MM.1S (cell line): Measurements from ENCODE around the gene NUAK1.

ENCODE experiments used
- DNase-seq: peaks from one replicate; pipeline ENCODE4 v3.0.0-alpha.2; 2015
- H2AFZ ChIP-seq: fragments of 300-600 bp; sonication (generic); 2 replicates; pipeline ENCODE4 v1.6.0; 2016; ENCODE audit warnings: antibody characterized with exemption, low read length
- H3F3A ChIP-seq: fragments of 300-600 bp; sonication (generic); 2 replicates; pipeline ENCODE4 v1.6.1; 2016; ENCODE audit warnings: mild to moderate bottlenecking, antibody characterized with exemption, low read length, moderate library complexity, mixed read lengths; ENCODE audit not compliant: insufficient read depth
- H3K27ac ChIP-seq: fragments of 300-600 bp; sonication (generic); 2 replicates; pipeline ENCODE4 v1.5.1; 2016; ENCODE audit warnings: mild to moderate bottlenecking, low read length
- H3K27me3 ChIP-seq: fragments of 300-600 bp; sonication (generic); replicated peaks from 2 replicates; pipeline ENCODE4 v1.6.0; 2016; ENCODE audit warnings: low read length; ENCODE audit not compliant: insufficient read depth
- H3K36me3 ChIP-seq: fragments of 300-600 bp; sonication (generic); replicated peaks from 2 replicates; pipeline ENCODE4 v1.6.1; 2016; ENCODE audit warnings: mild to moderate bottlenecking, low read length, mixed read lengths; ENCODE audit not compliant: insufficient read depth
- H3K4me1 ChIP-seq: fragments of 300-600 bp; sonication (generic); 2 replicates; pipeline ENCODE4 v1.6.1; 2016; ENCODE audit warnings: low read length, mixed read lengths
- H3K4me2 ChIP-seq: fragments of 300-600 bp; sonication (generic); 2 replicates; pipeline ENCODE4 v1.6.0; 2016; ENCODE audit warnings: low read depth, low read length
- H3K4me3 ChIP-seq: fragments of 300-600 bp; sonication (generic); 2 replicates; pipeline ENCODE4 v1.5.1; 2016; ENCODE audit warnings: low read length, mixed read lengths
- H3K79me2 ChIP-seq: fragments of 300-600 bp; sonication (generic); 2 replicates; pipeline ENCODE4 v1.6.1; 2016; ENCODE audit warnings: mixed run types, low read length, mixed read lengths
- H3K9ac ChIP-seq: fragments of 300-600 bp; sonication (generic); 2 replicates; pipeline ENCODE4 v1.6.1; 2016; ENCODE audit warnings: low read length, mixed read lengths
- H3K9me2 ChIP-seq: fragments of 300-600 bp; sonication (generic); replicated peaks from 2 replicates; pipeline ENCODE4 v1.6.1; 2016; ENCODE audit warnings: mild to moderate bottlenecking, low read length, mixed read lengths; ENCODE audit not compliant: insufficient read depth
- H3K9me3 ChIP-seq: fragments of 300-600 bp; sonication (generic); replicated peaks from 2 replicates; pipeline ENCODE4 v1.6.1; 2016; ENCODE audit warnings: mild to moderate bottlenecking, low read length, mixed read lengths; ENCODE audit not compliant: insufficient read depth
- H4K20me1 ChIP-seq: fragments of 300-600 bp; sonication (generic); 2 replicates; pipeline ENCODE4 v1.6.1; 2016; ENCODE audit warnings: mild to moderate bottlenecking, low read length, moderate library complexity, mixed read lengths; ENCODE audit not compliant: insufficient read depth
- CTCF ChIP-seq: fragments of 300-600 bp; sonication (generic); IDR thresholded peaks from 2 replicates; pipeline ENCODE4 v1.5.1; 2016; ENCODE audit warnings: antibody characterized with exemption, low read length, mixed read lengths
- EZH2 ChIP-seq: fragments of 300-600 bp; sonication (generic); optimal IDR thresholded peaks from 2 replicates; pipeline ENCODE3; 2017; ENCODE audit warnings: low read depth, mild to moderate bottlenecking, antibody characterized with exemption, low read length, mixed read lengths
- EZH2phosphoT487 ChIP-seq: fragments of 300-600 bp; sonication (generic); IDR thresholded peaks from 2 replicates; pipeline ENCODE4 v1.6.1; 2018; ENCODE audit warnings: antibody characterized with exemption, low read length

The NUAK1 gene

DNA sequence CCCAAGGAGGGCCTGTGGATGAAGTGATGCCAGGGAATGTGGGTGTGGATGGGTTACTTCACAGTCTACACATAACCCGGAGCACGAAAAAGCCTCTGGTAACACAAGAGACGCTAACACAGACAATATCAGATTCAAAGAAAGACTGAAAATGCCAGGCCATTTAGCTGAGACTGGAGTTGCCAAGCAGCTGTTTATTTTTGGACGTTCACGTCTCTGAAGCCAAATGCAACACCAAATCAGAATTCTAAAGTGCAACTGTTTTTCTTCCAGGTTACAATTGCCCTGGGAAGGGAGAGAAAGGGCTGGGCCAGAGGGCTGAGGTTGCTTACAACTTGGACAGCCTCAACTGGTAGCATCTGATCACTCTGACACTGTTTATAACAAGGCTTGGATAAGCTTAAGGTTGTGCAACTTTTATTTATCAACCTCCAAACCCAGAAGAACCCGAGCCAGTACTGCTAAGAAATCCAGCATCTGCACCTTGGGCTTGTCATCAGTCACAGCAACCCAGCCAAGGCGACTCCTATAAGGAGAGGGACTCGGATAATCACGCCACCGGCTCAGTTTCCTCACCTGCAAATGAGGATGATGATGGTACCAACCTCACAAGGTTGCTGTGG lies 24.8 kb downstream of the NUAK1 start:
- H3K4me3 ChIP-seq, result peak overlapping the region; percentile 19; the same call in 1 of the 2 replicates
- peak overlapping the region; percentile 72 for H3K4me2 ChIP-seq
- H3K9me2 ChIP-seq, result no peaks in the 10 kb centered on the region
- H4K20me1 ChIP-seq, result peaks cover 33% of the 10 kb centered on the region
- H2AFZ ChIP-seq, result 0 out of 2 replicates have a peak overlapping the region, but pooled peaks have one; percentile 10
- no peak for DNase-seq
- H3F3A ChIP-seq, result peaks cover 26% of the 10 kb centered on the region
- H3K9ac ChIP-seq, result peak overlapping the region; percentile 45; the same call in 1 of the 2 replicates
- peaks cover 100% of the 10 kb centered on the region for H3K79me2 ChIP-seq
- no peaks in the 10 kb centered on the region for H3K36me3 ChIP-seq
- TF ChIP-seq EZH2, result no peak
- no peak for TF ChIP-seq EZH2phosphoT487
- TF ChIP-seq CTCF, result no peak
- peaks cover 57% of the 10 kb centered on the region for H3K4me1 ChIP-seq
- H3K27ac ChIP-seq, result peak overlapping the region; percentile 77; the same call in 1 of the 2 replicates
- H3K27me3 ChIP-seq, result no peaks in the 10 kb centered on the region
- H3K9me3 ChIP-seq, result no peaks in the 10 kb centered on the region

DNA sequence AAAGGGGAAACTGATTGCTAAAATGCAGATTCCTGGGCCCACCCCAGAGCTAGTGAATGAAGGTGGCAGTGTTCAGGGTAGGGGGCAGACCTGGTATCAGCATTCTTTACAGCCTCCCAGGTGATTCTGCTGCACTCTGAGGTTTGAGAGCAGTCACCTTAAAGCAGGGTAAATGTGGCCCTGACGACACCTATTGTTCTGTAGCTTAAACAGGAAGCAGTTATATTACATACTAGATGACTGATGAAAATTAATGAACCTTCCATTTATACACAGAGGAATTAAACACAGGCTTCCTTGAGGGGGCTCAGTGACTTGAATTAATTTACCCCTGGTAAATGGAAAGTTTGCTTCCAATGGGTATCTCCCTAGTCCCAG lies 25.3 kb downstream of the NUAK1 start:
- peak overlapping the region; percentile 72 for H3K4me2 ChIP-seq
- peak overlapping the region; percentile 21; the same call in 1 of the 2 replicates for H3K4me3 ChIP-seq
- H3K27me3 ChIP-seq, result no peaks in the 10 kb centered on the region
- H3K79me2 ChIP-seq, result peaks cover 100% of the 10 kb centered on the region
- peak overlapping the region; percentile 45; the same call in 1 of the 2 replicates for H3K9ac ChIP-seq
- H3K36me3 ChIP-seq, result no peaks in the 10 kb centered on the region
- no peaks in the 10 kb centered on the region for H3K9me2 ChIP-seq
- H3K9me3 ChIP-seq, result no peaks in the 10 kb centered on the region
- peak; percentile 68 for DNase-seq
- H3K4me1 ChIP-seq, result peaks cover 57% of the 10 kb centered on the region
- no peak for TF ChIP-seq EZH2phosphoT487
- TF ChIP-seq CTCF, result no peak
- no peak for TF ChIP-seq EZH2
- peak overlapping the region; percentile 21; the same call in 1 of the 2 replicates for H2AFZ ChIP-seq
- peak overlapping the region; percentile 77; the same call in 1 of the 2 replicates for H3K27ac ChIP-seq
- H3F3A ChIP-seq, result peaks cover 26% of the 10 kb centered on the region
- H4K20me1 ChIP-seq, result peaks cover 30% of the 10 kb centered on the region

- no peaks in the 10 kb centered on the region for H3K9me2 ChIP-seq
- DNase-seq, result peak; percentile 72
- peak overlapping the region; percentile 77; the same call in 1 of the 2 replicates for H3K27ac ChIP-seq
- TF ChIP-seq EZH2 (no peak), CTCF (no peak), EZH2phosphoT487 (no peak)
- peak overlapping the region; percentile 72 for H3K4me2 ChIP-seq
- H3K9me3 ChIP-seq, result no peaks in the 10 kb centered on the region
- H3K79me2 ChIP-seq, result peaks cover 100% of the 10 kb centered on the region
- peak overlapping the region; percentile 21; the same call in 1 of the 2 replicates for H2AFZ ChIP-seq
- peak overlapping the region; percentile 21; the same call in 1 of the 2 replicates for H3K4me3 ChIP-seq
- no peaks in the 10 kb centered on the region for H3K27me3 ChIP-seq
- H3K9ac ChIP-seq, result peak overlapping the region; percentile 45; the same call in 1 of the 2 replicates
- no peaks in the 10 kb centered on the region for H3K36me3 ChIP-seq
- peaks cover 57% of the 10 kb centered on the region for H3K4me1 ChIP-seq
- H4K20me1 ChIP-seq, result peaks cover 27% of the 10 kb centered on the region
- H3F3A ChIP-seq, result peaks cover 26% of the 10 kb centered on the region
These were observed 25.7 kb downstream of the NUAK1 start for GRCh38 chr12:106113042-106113441.
